Measurements from ENCODE around the gene SMIM43. TPM values are rescaled to one million over a fixed set of nuclear protein-coding genes. Genes with fewer than 3 reads are reported as not detected.

SMIM43 gene
- total and polyA plus RNA-seq, 5 donors from 2014 or later, result 0.14 to 1.8 (median 0.56) TPM; not detected in 2

DNA sequence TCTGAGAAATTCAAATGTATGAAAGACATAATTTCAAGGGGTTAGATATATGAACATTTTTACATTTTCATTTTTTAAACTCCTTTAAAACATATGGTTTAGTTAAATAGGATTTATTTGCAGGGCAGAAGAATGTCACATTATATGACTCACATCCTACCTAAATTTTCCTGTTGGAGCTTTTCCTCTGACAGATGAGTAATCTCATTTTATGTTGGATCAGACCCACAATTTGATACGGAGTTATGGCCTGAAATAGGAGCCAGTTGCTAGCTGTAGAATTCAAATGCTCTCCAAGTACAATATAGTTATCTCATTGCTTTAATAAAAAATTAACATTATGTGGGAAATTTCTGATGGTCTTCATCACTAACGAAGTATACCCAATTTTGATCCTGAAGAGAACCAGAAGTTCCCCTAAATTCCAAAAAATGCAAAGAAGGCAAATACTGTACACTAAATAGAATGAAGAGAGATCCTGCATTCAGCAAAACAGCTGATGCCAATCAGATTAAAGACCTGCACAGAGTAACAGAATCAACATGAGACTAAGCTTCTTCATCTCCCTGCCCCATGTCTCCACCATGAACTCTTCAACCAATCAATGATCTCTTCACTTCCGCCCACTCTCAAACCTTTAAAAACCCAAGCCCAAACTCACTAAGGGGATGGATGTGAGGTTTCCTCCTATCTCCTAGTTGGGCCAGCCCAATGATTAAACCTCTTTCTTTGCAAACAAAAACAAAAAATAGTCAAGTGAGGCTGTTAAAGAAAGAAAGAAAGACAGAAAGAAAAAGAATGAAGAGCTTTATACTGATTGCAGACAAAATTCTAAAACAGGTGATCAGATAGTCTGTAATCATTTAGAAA lies 25.2 kb upstream of the SMIM43 start:
- Mint-ChIP-seq H3K4me3 (no peak overlapping the region), H3K27ac (peak overlapping the region in 1 of 3 donors; percentile 26), H3K4me1 (peaks cover 0 to 9% (median 3%) of the 10 kb centered on the region in 4 donors), H3K9me3 (peaks cover 0 to 2% (median 0%) of the 10 kb centered on the region in 7 donors), H3K27me3 (peaks cover 12% of the 10 kb centered on the region), H3K36me3 (no peaks in the 10 kb centered on the region)
- no peak for DNase-seq
- no peak overlapping the region for H3K27ac ChIP-seq (ENCODE audit: insufficient read depth, low read length, poor library complexity, severe bottlenecking)
- no peak overlapping the region for H3K4me3 ChIP-seq (ENCODE audit: low read depth, low read length)
- no peaks in the 10 kb centered on the region for H3K9me3 ChIP-seq (ENCODE audit: control insufficient read depth in 2 of 2, low read length in 2 of 2)
- no peaks in the 10 kb centered on the region for H3K4me1 ChIP-seq (ENCODE audit: control insufficient read depth, insufficient read depth, low read length, poor library complexity, severe bottlenecking)
- ATAC-seq (ENCODE audit: low read depth in 2 of 2), result no peak
- peaks cover 19% of the 10 kb centered on the region for H3K27me3 ChIP-seq (ENCODE audit: control insufficient read depth, insufficient read depth, low read length)
- no peaks in the 10 kb centered on the region for H3K36me3 ChIP-seq (ENCODE audit: control insufficient read depth, insufficient read depth, low read length)

DNA sequence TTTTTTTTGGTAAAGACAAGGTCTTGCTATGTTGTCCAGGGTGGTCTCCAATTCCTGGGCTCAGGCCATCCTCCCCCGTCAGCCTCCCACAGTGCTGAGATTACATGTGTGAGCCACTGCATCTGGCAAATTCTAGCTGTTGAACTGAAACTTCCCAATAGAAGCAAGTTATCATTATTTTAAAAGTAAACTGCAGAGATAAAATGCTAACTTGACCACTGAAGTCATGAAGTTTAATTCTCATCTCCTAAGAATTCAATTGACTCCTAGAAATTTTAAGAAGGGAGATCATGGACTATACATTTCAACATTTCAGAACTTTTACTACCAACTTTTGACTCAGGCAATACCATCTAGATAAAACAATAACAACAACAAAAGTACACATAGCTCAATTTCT lies 24.5 kb upstream of the SMIM43 start:
- no peak for DNase-seq
- no peak for ATAC-seq (ENCODE audit: low read depth in 2 of 2)
- Histone ChIP-seq H3K4me3 (ENCODE audit: low read depth, low read length) (no peak overlapping the region), H3K4me1 (ENCODE audit: control insufficient read depth, insufficient read depth, low read length, poor library complexity, severe bottlenecking) (no peaks in the 10 kb centered on the region), H3K27me3 (ENCODE audit: control insufficient read depth, insufficient read depth, low read length) (peaks cover 25% of the 10 kb centered on the region), H3K27ac (ENCODE audit: insufficient read depth, low read length, poor library complexity, severe bottlenecking) (no peak overlapping the region), H3K36me3 (ENCODE audit: control insufficient read depth, insufficient read depth, low read length) (no peaks in the 10 kb centered on the region), H3K9me3 (ENCODE audit: control insufficient read depth in 2 of 2, low read length in 2 of 2) (peaks cover 0 to 3% of the 10 kb centered on the region in 2 experiments)
- Mint-ChIP-seq H3K4me3 (no peak overlapping the region), H3K27ac (no peak overlapping the region), H3K9me3 (peaks cover 0 to 6% (median 1%) of the 10 kb centered on the region in 7 donors), H3K4me1 (peaks cover 0 to 4% (median 1%) of the 10 kb centered on the region in 4 donors), H3K36me3 (no peaks in the 10 kb centered on the region), H3K27me3 (peaks cover 18% of the 10 kb centered on the region)

DNA sequence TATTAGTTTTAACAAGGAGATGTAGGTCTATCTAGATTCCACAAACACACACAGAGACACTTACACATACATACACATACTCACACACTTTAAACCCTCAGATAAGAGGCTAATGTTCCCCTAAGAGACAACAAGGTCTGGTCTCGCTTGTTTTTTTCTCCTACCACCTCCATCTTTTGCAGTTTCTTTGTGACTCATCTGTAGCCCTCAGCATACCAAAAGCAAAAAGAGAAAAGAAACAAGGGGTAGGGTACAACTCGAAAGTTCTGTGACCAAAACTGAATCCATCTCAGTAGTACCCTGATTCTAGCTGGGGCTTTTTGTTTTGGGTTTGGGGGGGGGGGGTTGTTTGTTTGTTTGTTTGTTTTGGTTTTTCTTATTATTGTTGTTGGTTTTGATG lies 23.9 kb upstream of the SMIM43 start:
- Mint-ChIP-seq H3K4me1 (peaks cover 0 to 2% (median 0%) of the 10 kb centered on the region in 4 donors), H3K4me3 (no peak overlapping the region), H3K27me3 (peaks cover 18% of the 10 kb centered on the region), H3K27ac (peak overlapping the region in 1 of 3 donors; percentile 22), H3K36me3 (no peaks in the 10 kb centered on the region), H3K9me3 (peaks cover 0 to 7% (median 1%) of the 10 kb centered on the region in 7 donors)
- no peaks in the 10 kb centered on the region for H3K36me3 ChIP-seq (ENCODE audit: control insufficient read depth, insufficient read depth, low read length)
- no peaks in the 10 kb centered on the region for H3K4me1 ChIP-seq (ENCODE audit: control insufficient read depth, insufficient read depth, low read length, poor library complexity, severe bottlenecking)
- peaks cover 30% of the 10 kb centered on the region for H3K27me3 ChIP-seq (ENCODE audit: control insufficient read depth, insufficient read depth, low read length)
- no peak for ATAC-seq (ENCODE audit: low read depth in 2 of 2)
- H3K27ac ChIP-seq (ENCODE audit: insufficient read depth, low read length, poor library complexity, severe bottlenecking), result no peak overlapping the region
- H3K9me3 ChIP-seq (ENCODE audit: control insufficient read depth in 2 of 2, low read length in 2 of 2), result peaks cover 6 to 8% of the 10 kb centered on the region in 2 experiments
- H3K4me3 ChIP-seq (ENCODE audit: low read depth, low read length), result no peak overlapping the region
- peak in 1 of 3 donors; percentile 7 for DNase-seq

DNA sequence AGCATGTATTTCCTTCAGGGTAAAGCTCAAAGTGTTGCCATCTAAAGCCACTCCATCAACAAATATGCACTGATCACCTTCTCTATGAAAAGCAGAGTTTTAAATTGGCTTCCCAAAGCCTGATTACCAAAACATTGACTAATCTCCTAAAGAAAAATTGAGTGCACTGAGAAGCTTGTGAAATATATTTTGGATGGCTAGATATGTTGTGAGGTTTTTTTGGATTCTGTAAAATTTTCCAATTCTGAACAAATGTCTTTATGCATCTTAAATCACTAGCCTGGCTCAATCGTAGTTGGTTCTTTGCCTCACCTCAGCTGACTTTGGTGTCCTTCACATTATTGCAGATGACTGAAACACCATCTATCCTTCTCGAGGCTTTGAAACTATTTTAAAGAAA lies 21.3 kb upstream of the SMIM43 start:
- no peak overlapping the region for H3K4me3 Mint-ChIP-seq
- H3K9me3 Mint-ChIP-seq, result peaks cover 0 to 10% (median 1%) of the 10 kb centered on the region in 7 donors
- H3K27ac ChIP-seq (ENCODE audit: insufficient read depth, low read length, poor library complexity, severe bottlenecking), result no peak overlapping the region
- H3K4me1 ChIP-seq (ENCODE audit: control insufficient read depth, insufficient read depth, low read length, poor library complexity, severe bottlenecking), result no peaks in the 10 kb centered on the region
- H3K9me3 ChIP-seq (ENCODE audit: control insufficient read depth in 2 of 2, low read length in 2 of 2), result peaks cover 6 to 8% of the 10 kb centered on the region in 2 experiments
- no peaks in the 10 kb centered on the region for H3K36me3 Mint-ChIP-seq
- H3K4me3 ChIP-seq (ENCODE audit: low read depth, low read length), result no peak overlapping the region
- DNase-seq (no peak), ATAC-seq (ENCODE audit: low read depth in 2 of 2) (no peak)
- H3K27ac Mint-ChIP-seq, result no peak overlapping the region
- peaks cover 30% of the 10 kb centered on the region for H3K27me3 ChIP-seq (ENCODE audit: control insufficient read depth, insufficient read depth, low read length)
- peaks cover 27% of the 10 kb centered on the region for H3K27me3 Mint-ChIP-seq
- H3K36me3 ChIP-seq (ENCODE audit: control insufficient read depth, insufficient read depth, low read length), result no peaks in the 10 kb centered on the region
- H3K4me1 Mint-ChIP-seq, result peaks cover 0 to 2% (median 0%) of the 10 kb centered on the region in 4 donors

DNA sequence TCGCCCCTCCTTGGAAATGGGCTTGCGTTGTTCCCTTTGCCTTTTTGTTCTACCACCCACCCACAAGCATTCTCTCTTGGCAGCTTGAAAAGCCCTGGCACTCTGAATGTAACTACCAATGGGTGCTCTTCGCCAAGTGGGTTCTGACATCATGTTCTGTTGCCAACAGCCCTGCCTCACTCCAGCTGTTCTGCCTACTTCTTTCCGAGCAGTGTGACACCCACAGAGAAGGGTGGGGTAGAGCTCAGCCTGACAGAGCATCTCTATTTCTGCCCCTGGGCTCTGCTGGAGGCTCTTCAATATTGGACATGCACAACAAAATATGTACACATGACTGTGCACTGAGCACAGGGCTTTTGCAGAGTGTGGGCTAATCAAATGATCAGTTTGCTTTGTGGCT lies 20.5 kb upstream of the SMIM43 start:
- Mint-ChIP-seq H3K4me3 (no peak overlapping the region), H3K36me3 (no peaks in the 10 kb centered on the region), H3K9me3 (peaks cover 0 to 10% (median 1%) of the 10 kb centered on the region in 7 donors), H3K27me3 (peaks cover 30% of the 10 kb centered on the region), H3K27ac (no peak overlapping the region), H3K4me1 (peaks cover 0 to 2% (median 0%) of the 10 kb centered on the region in 4 donors)
- Histone ChIP-seq H3K27ac (ENCODE audit: insufficient read depth, low read length, poor library complexity, severe bottlenecking) (no peak overlapping the region), H3K4me3 (ENCODE audit: low read depth, low read length) (no peak overlapping the region), H3K27me3 (ENCODE audit: control insufficient read depth, insufficient read depth, low read length) (peaks cover 27% of the 10 kb centered on the region), H3K4me1 (ENCODE audit: control insufficient read depth, insufficient read depth, low read length, poor library complexity, severe bottlenecking) (no peaks in the 10 kb centered on the region), H3K36me3 (ENCODE audit: control insufficient read depth, insufficient read depth, low read length) (no peaks in the 10 kb centered on the region), H3K9me3 (ENCODE audit: control insufficient read depth in 2 of 2, low read length in 2 of 2) (peaks cover 6 to 8% of the 10 kb centered on the region in 2 experiments)
- no peak for DNase-seq
- ATAC-seq (ENCODE audit: low read depth in 2 of 2), result no peak

DNA sequence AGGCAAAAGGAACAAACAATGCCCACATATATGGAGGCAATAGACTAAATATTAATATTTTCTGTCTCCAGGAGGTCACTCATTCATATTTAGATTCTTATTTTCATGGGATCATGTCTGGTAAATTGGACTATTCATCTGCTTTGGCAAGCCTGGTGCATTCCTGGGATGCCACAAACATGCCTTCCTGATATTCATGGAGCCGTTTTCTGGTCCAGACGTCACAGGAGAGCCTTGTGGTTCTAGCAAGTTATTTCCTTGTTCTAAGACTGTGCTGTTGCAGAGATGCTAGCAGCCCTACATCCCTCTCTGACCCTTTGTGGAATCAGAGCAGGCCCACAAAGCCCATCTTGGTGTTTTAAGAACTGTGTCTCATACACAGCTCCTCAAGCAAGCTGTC lies 20.0 kb upstream of the SMIM43 start:
- H3K4me3 ChIP-seq (ENCODE audit: low read depth, low read length), result no peak overlapping the region
- ATAC-seq (ENCODE audit: low read depth in 2 of 2) (no peak), DNase-seq (no peak)
- Mint-ChIP-seq H3K36me3 (no peaks in the 10 kb centered on the region), H3K27ac (no peak overlapping the region), H3K9me3 (peaks cover 0 to 10% (median 1%) of the 10 kb centered on the region in 7 donors), H3K4me1 (peaks cover 0 to 2% (median 0%) of the 10 kb centered on the region in 4 donors), H3K4me3 (no peak overlapping the region), H3K27me3 (peaks cover 35% of the 10 kb centered on the region)
- no peaks in the 10 kb centered on the region for H3K36me3 ChIP-seq (ENCODE audit: control insufficient read depth, insufficient read depth, low read length)
- H3K9me3 ChIP-seq (ENCODE audit: control insufficient read depth in 2 of 2, low read length in 2 of 2), result peaks cover 6 to 8% of the 10 kb centered on the region in 2 experiments
- H3K27me3 ChIP-seq (ENCODE audit: control insufficient read depth, insufficient read depth, low read length), result peaks cover 27% of the 10 kb centered on the region
- H3K27ac ChIP-seq (ENCODE audit: insufficient read depth, low read length, poor library complexity, severe bottlenecking), result no peak overlapping the region
- no peaks in the 10 kb centered on the region for H3K4me1 ChIP-seq (ENCODE audit: control insufficient read depth, insufficient read depth, low read length, poor library complexity, severe bottlenecking)

DNA sequence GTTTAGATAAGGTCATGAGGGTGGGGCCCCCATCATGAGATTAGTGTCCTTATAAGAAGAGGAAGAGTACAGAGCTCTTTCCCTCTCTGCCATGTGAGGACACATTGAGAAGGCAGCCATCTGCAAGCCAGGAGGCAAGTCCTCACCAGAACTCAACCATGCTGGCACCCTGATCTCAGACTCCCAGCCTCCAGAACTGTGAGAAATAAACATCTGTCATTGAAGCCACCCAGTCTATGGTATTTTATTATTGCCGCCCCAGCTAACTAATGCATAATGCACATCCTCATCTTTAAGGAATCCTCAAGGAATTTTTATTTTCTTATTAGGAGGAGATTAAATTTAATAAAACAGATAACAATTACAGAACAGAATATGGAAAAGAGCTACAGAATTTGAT lies 19.4 kb upstream of the SMIM43 start:
- peaks cover 0 to 2% (median 0%) of the 10 kb centered on the region in 4 donors for H3K4me1 Mint-ChIP-seq
- no peak overlapping the region for H3K27ac Mint-ChIP-seq
- H3K9me3 Mint-ChIP-seq, result peaks cover 0 to 10% (median 1%) of the 10 kb centered on the region in 7 donors
- Histone ChIP-seq H3K36me3 (ENCODE audit: control insufficient read depth, insufficient read depth, low read length) (no peaks in the 10 kb centered on the region), H3K27me3 (ENCODE audit: control insufficient read depth, insufficient read depth, low read length) (peaks cover 25% of the 10 kb centered on the region), H3K4me1 (ENCODE audit: control insufficient read depth, insufficient read depth, low read length, poor library complexity, severe bottlenecking) (no peaks in the 10 kb centered on the region), H3K4me3 (ENCODE audit: low read depth, low read length) (no peak overlapping the region), H3K9me3 (ENCODE audit: control insufficient read depth in 2 of 2, low read length in 2 of 2) (peaks cover 6 to 8% of the 10 kb centered on the region in 2 experiments), H3K27ac (ENCODE audit: insufficient read depth, low read length, poor library complexity, severe bottlenecking) (no peak overlapping the region)
- H3K4me3 Mint-ChIP-seq, result no peak overlapping the region
- DNase-seq (no peak), ATAC-seq (ENCODE audit: low read depth in 2 of 2) (no peak)
- no peaks in the 10 kb centered on the region for H3K36me3 Mint-ChIP-seq
- peaks cover 41% of the 10 kb centered on the region for H3K27me3 Mint-ChIP-seq

Measured in CD4-positive, CD25-positive, alpha-beta regulatory T cell (primary cell).